Stimulated activated CD4-positive, alpha-beta T cell treated with anti-CD3 and anti-CD28 coated beads, Interleukin-4, amount 100 ng/mL, for 48 hours (primary cell): Measurements from ENCODE around the gene SHC4.

Experiments used
- DNase-seq, 2 donors: peaks; one replicate each; pipeline ENCODE4 v3.0.0-alpha.2; 2020; ENCODE audit warnings: low read depth in 2 of 2

SHC4 gene

DNA sequence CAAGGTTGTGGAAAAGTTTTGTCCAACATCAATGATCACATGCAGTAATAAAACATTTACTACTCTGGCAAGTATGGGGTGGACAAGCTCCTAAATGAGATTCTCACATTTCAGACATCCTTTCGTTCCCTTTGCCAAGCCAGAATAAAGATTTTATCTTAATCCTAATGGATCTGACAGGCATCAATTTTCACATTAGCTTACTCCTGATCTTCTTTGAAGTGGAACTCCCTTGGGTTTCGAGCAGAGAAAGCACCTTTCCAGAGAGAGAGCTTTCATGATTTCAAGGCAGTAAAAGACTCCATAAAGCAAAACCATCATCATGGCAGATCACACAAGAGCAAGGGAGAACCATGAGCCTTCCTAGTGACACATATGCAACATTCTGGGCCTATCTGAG lies 113.1 kb downstream of the SHC4 start:
- no peak for DNase-seq

DNA sequence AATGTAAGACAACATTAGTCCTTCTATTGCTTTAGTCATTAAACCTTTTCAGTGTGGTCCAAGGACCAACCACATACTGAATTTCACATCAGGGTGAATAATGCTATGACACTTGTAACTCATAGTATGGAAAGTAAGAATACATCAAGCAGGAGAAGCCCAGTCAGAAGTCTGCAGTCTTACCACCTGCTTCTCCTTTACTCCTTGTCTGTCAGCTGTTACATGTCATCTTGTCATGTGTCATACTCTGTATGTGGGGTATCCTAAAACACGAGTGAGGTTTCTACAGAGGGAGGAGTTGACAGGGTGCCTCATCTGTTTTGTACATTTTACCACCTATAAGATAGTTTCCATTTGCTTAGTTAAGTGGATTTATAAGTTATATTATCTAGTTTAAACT lies 118.6 kb downstream of the SHC4 start:
- DNase-seq = no peak

- no peak for DNase-seq
These were observed 121.2 kb downstream of the SHC4 start for GRCh38 chr15:48842501-48842900.

- DNase-seq = no peak
These were observed 129.0 kb downstream of the SHC4 start for GRCh38 chr15:48834756-48835155.

- DNase-seq = no peak
These were observed 130.0 kb downstream of the SHC4 start for GRCh38 chr15:48833526-48834239.

DNA sequence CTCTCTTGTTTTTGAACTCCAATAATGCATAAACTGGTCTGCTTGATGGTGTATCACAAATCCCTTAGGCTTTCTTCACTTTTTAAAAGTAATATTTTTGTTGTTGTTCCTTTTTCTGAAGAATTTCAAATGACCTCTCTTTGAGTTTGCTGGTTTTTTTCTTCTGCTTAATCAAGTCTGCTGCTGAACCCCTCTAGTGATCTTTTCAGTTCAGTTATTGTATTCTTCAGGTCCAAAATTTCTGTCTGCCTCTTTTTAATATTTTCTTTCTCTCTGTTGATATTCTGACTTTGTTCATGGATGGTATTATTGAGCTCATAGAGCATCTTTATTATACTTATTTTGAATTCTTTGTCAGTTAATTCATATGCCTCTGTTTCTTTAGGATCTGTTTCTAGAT lies 131.1 kb downstream of the SHC4 start:
- no peak for DNase-seq

GRCh38 chr15:48828906-48829305 lies 134.8 kb downstream of the SHC4 start:
- no peak for DNase-seq

GRCh38 chr15:48828471-48828870 lies 135.2 kb downstream of the SHC4 start:
- no peak for DNase-seq

GRCh38 chr15:48825075-48825474 lies 138.6 kb downstream of the SHC4 start:
- no peak for DNase-seq

- DNase-seq = no peak
These were observed 140.0 kb downstream of the SHC4 start for GRCh38 chr15:48823706-48824105.

GRCh38 chr15:48823237-48823636 lies 140.5 kb downstream of the SHC4 start:
- no peak for DNase-seq

DNA sequence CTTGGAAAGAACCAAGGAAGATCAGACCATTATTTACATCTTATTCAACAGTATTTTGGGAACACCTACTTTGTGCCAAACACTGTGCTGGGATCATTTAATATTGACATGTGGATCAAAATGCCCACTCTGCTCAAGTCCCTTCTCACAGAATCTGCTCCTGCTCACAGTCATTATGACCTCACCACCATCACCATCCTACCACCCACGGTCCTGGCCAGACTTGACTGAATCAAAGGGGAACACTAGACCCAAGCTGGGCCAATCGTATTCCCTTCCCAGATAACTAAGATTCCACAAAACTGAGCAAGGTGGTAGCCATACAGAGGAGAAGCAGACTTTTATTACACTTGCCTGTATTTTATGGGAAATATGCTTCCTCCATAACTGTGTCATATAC lies 149.4 kb downstream of the SHC4 start:
- no peak for DNase-seq

- no peak for DNase-seq
These were observed 152.3 kb downstream of the SHC4 start for GRCh38 chr15:48811325-48811958.

DNA sequence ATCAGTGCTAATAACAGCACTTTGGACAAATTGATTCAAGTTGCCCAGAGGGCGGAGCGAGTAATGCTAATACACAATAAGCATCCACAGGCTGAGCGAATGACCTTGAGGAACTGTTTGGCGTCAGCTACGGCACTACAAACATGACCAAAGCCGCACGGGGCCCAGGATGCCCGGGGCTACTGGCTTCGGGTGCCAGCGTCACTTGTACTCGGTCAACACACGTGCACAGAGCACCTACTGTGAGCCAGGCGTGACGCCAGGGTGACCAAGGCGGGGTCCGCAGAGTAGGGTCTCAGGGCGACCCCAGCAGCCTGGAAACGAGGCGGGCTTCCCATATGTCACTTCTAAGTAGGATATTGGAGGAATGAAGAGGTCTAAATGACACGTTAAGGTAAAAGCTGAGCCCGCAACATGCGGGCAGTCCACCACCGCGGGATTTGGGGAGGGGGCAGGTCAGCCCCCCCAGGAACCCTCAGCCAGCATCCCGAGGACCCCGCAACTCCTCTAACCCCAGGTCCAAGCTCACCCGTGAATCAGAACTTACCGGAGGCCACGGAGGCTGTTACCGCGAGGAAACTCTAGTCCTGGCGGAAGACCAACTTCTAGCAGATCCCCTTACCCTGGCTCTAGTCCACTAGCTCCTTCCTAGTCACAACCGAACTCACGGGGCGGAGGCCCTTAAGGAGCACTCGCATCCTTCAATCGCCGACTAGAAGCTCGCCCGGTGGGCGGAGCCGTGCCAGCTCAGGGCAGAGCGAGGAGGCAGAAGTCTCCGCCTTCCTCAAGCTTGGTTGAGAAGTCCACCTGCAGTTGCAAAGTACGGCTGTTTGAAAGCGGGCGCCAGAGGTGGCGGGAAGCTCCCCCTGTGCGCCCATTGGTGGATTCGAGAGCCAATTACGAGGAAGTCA lies 153.1 kb downstream of the SHC4 start, which contains the start of gene CEP152:
Gene CEP152, minus strand, starts transcription at position 656 of the 911 bp plus-strand sequence. CDS start 5,420 bp downstream, outside the sequence.
- DNase-seq = peak; percentile 93 to 98

DNA sequence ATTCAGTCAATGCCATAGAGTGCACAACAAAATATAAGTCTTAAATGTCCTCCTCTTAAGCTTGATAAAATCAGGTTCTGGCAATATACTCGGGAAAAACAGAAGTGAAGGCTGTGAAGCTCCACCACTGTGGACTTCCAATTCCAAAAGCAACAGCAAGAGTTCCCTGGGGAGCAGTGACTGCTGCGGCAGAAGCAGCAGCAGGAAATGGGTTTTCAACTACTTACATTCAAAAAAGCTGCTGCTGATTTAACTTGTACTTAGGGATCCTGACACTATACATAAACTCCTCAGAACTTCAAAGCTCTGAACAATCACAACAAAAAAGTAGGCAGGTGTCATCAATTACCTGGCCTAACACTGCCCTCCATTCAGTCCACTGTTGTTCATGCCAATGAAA lies 157.6 kb downstream of the SHC4 start:
- no peak for DNase-seq

DNA sequence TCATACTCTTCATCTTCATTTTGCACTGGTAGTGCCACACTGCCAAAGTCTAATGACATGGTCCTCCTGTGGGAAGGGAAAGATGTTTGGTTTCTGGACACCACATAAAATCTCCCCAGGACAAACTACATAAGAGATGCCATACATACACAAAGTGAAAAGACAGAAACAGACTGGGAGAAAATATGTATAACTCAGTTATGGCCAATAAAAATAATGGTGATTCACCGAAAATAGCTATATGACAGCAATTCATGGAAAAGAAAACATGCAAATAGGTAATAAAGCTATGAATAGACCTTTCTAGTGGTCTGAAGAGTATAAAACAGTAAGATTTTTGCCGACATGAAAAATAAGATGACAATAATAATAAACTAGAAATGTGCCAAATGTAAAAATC lies 158.1 kb downstream of the SHC4 start:
- DNase-seq = no peak

GRCh38 chr15:48803877-48804276 lies 159.8 kb downstream of the SHC4 start:
- no peak for DNase-seq

- DNase-seq = no peak
These were observed 160.9 kb downstream of the SHC4 start for GRCh38 chr15:48802867-48803266.

GRCh38 chr15:48802257-48802656 lies 161.5 kb downstream of the SHC4 start:
- no peak for DNase-seq

- DNase-seq = no peak
These were observed 162.8 kb downstream of the SHC4 start for GRCh38 chr15:48800811-48801455.

GRCh38 chr15:48800245-48800644 lies 163.5 kb downstream of the SHC4 start:
- DNase-seq = no peak

DNA sequence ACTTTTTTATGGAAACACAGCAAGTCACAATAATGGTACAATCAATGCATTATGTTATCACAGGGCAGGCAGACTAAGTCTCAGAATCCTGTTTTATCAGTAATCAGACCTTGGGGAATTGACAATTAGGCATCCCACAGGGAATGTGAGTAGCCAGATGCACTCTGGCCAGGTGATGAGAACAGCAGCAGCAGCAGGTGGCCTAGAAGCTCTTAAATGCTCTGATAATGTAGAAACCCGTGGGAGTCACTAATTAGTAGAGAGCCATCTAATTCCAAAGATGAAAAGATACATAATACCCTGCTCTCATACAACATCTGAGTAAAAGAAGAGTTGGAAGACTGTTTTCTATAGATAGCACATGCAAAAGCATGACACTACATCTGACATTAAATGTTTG lies 165.4 kb downstream of the SHC4 start:
- no peak for DNase-seq
